Activated T-helper 1 cell treated with anti-CD3 and anti-CD28 coated beads, Interleukin-12 subunit alpha, Interleukin-12 subunit beta, Interleukin-2, Interleukin-4 antibody, amounts not matched to agents 30 ng/mL and 10 ng/mL and 1 ng/mL, durations not matched to agents 14 hours and 24 hours and 36 hours (primary cell): Measurements from ENCODE around the gene GRIK1. TPM values are rescaled to one million over a fixed set of nuclear protein-coding genes. Genes with fewer than 3 reads are reported as not detected.

Source experiments
- DNase-seq: peaks from one replicate; pipeline ENCODE4 v3.0.0; 2021; ENCODE audit warnings: low spot score
- H3K27ac Mint-ChIP-seq: one replicate; pipeline ENCODE4 v1.8.0; 2021; ENCODE audit warnings: mild to moderate bottlenecking, mixed read lengths
- H3K27me3 Mint-ChIP-seq: one replicate; pipeline ENCODE4 v1.8.0; 2022; ENCODE audit warnings: mild to moderate bottlenecking, moderate library complexity, mixed read lengths; ENCODE audit not compliant: insufficient read depth
- H3K36me3 Mint-ChIP-seq: one replicate; pipeline ENCODE4 v1.8.0; 2021; ENCODE audit warnings: low read depth, mixed read lengths
- H3K4me1 Mint-ChIP-seq: one replicate; pipeline ENCODE4 v1.8.0; 2021; ENCODE audit warnings: low read depth, mixed read lengths
- H3K4me3 Mint-ChIP-seq: one replicate; pipeline ENCODE4 v1.8.0; 2021; ENCODE audit warnings: mild to moderate bottlenecking, moderate library complexity, mixed read lengths
- H3K9me3 Mint-ChIP-seq: one replicate; pipeline ENCODE4 v1.8.0; 2021; ENCODE audit warnings: mixed read lengths
- intact Hi-C: fragments of 100-400 bp; cut with micrococcal nuclease; formaldehyde crosslinking; loops from one replicate; pipeline ENCODE4 v1.15.1; 2024
- total RNA-seq: library from RNA; stranded (reverse); gene quantifications from 2 replicates; pipeline ENCODE4 v1.2.3, GENCODE V29; 2022

The GRIK1 gene
- total RNA-seq, 1 donor from 2014 or later: not detected

DNA sequence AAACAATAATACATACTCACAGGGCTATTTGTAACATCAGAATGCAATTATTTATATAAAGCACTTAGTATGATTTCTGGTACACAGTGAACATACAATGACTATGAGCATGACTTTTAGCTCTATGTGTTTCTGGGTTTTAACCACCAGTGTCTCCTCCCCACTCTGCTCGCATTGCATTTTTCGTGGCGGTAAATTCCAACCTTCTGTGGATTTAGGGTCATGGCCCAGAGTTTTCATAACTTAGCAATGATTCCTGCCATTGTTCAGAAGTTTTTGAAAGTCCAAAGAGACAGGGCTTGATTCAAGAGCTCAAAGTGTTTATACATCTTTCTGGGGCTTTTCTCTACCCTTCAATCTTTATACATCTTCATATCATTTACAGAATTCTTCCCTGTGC is 449.8 kb downstream of the GRIK1 start:
- intact Hi-C loops: no loop called here
- Mint-ChIP-seq H3K4me3 (no peak overlapping the region), H3K27ac (no peak overlapping the region), H3K4me1 (no peaks in the 10 kb centered on the region), H3K27me3 (peaks cover 2% of the 10 kb centered on the region), H3K9me3 (no peaks in the 10 kb centered on the region), H3K36me3 (no peaks in the 10 kb centered on the region)
- DNase-seq: no peak

DNA sequence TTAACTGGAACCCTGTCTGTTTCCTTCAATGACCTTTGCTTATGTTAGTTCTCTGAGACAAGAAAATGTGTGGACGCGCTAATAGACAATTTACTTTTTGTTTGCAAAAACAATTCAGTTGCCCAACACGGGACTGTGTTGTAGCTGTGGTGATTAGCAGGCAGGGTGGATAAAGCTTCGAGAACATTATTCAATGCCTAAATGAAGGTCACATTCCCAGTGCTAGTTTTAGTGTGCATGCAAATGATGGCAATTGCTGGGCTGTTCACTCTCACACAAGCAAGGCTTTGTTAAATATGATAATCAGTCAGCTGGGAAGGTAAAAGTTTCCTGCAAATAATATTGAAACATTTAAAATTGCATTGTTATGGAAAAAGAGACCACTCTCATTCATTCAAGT is 452.6 kb downstream of the GRIK1 start:
- Mint-ChIP-seq H3K27ac (no peak overlapping the region), H3K4me1 (no peaks in the 10 kb centered on the region), H3K36me3 (no peaks in the 10 kb centered on the region), H3K4me3 (no peak overlapping the region), H3K9me3 (no peaks in the 10 kb centered on the region), H3K27me3 (peaks cover 2% of the 10 kb centered on the region)
- intact Hi-C loops: no loop called here
- DNase-seq: no peak

Other genes starting within 250 kb of the GRIK1 start
- gene CLDN17, start 226.8 kb upstream of the GRIK1 start, total RNA-seq: not detected in 2 replicates